ENCODE measurements around the gene PTBP3. TPM values are rescaled to one million over a fixed set of nuclear protein-coding genes. Genes with fewer than 3 reads are reported as not detected.
A peak's percentile ranks its signal among the peaks of the same experiment; 100 is the strongest.
"Not testable (repeated sequence)": the region's sequence is repeated elsewhere in the genome, so short reads cannot be mapped to it uniquely, and the experiment has no call there.

PTBP3 gene
- polyA plus RNA-seq, 10 donors = 12.4 to 23.3 (median 19.2) TPM

DNA sequence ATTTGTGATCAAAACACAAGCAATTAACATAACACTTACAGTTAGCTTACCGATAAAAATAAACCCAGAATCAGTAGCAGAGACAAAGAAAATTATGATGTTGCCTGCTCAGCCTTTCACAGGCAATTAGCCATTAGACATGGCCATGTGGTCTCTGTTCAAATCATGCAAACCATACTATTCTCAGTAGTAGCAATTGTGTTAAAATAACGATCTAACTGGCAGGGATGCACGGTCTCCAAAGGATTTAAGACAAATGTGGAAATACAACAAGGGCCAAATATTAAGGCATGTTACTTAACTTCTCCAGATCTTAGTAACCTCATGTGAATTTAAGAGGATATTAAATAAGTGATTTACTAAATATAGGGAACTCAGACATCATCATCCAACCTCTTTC, 59.5 kb downstream of the PTBP3 start:
- DNase-seq = peak in 2 of 3 donors; percentile 17 to 52

- DNase-seq = no peak
These were observed 61.8 kb downstream of the PTBP3 start for GRCh38 chr9:112271466-112272098.

DNA sequence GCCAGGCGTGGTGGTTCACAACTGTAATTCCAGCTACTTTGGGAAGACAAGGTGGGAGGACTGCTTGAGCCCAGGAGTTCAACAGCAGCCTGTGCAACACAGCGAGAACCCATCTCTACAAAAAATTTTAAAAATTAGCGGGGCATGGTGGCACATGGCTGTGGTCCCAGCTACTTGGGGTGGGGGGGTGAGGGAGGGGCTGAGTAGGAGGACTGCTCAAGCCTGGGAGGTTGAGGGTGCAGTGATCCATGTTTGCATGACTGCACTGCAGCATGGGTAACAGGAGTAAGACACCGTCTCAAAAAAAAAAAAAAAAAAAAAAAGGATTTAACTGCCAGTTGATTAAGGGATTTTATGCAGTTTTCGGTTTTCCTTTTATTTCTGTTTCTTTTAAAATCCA, 65.0 kb downstream of the PTBP3 start:
- DNase-seq = no peak

DNA sequence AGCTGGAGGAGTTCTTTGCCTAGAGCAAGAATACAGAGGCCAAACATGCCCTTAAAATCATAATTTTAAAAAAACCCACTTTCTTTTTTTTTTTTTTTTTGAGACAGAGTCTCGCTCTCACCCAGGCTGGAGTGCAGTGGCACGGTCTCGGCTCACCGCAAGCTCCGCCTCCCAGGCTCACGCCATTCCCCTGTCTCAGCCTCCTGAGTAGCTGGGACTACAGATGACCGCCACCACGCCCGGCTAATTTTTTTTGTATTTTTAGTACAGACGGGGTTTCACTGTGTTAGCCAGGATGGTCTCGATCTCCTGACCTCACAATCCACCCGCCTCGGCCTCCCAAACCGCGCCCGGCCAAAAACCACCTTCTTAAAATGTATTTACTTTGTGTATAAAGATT, 66.3 kb downstream of the PTBP3 start:
- DNase-seq = not testable (repeated sequence)

DNA sequence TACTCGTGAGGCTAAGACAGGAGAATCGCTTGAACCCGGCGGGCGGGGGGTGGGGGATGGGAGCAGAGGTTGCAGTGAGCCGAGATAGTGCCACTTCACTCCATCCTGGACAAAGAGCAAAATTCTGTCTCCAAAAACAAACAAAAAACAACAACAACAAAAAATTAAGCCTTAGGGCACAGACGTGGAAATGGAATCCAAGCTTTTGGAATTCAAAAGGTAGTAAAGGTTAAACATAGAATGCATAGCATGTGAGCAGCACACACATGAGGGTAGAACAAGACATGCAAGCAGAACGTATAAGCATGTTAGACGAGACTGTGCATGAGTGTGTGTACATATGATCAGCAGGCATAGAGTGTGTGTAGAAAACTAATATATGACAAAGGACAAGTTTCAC, 68.0 kb downstream of the PTBP3 start:
- no peak for DNase-seq

DNA sequence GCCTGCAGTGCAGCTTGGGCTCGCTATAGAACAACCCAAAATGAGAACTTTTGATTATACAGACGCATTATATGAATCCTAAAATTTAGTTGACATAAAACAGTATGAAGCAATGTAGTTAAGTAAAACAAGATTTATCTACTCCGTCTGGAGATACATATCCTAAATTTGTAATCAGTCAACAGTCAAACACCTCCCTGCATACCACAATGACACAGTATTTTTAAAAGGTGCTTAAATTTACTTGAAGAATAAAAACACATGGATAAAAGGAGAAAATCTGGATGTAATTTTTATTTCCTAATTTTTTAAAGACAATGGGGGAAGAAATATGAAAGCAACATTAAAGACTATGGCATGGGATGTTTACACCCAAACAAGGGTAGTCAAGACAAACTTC, 70.8 kb downstream of the PTBP3 start:
- no peak for DNase-seq

DNA sequence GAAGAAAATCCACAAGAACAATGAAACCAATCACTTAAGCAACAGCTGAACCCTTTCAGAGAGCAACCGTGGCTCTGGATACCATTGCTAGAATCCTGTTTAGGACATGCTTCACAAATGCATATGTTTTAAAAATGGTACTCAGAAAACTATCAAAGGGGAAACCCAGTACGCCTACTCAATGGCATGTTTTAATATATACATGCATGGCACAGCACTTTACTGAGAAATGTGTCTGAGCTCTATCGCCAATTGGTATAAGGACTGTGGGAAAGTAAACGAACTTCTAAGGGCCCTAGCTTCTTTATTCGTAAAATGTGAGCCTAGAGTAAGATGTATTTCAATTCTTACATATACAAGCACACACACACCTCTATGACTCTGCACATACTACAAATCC, 72.3 kb downstream of the PTBP3 start:
- DNase-seq = no peak

GRCh38 chr9:112258106-112258505, 75.3 kb downstream of the PTBP3 start:
- no peak for DNase-seq

- no peak for DNase-seq
These were observed 81.2 kb downstream of the PTBP3 start for GRCh38 chr9:112252194-112252593.

GRCh38 chr9:112249277-112249676, 84.1 kb downstream of the PTBP3 start:
- no peak for DNase-seq

GRCh38 chr9:112248722-112249121, 84.7 kb downstream of the PTBP3 start:
- no peak for DNase-seq

DNA sequence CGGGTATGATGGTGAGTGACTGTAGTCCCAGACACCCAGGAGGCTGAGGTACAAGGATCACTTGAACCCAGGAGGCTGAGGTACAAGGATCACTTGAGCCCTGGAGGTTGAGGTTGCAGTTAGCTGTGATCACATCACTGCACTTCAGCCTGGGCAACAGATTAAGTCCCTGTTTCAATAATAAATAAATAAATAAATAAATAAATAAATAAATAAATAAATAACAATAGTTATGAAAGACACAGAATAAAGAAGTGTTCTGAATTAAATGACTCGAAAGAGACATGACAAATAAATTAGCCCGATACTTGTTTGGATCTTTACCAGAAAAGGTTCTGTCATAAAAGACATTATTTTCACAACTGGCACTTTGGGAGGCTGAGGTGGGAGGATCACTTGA, 86.3 kb downstream of the PTBP3 start:
- DNase-seq = no peak

GRCh38 chr9:112245126-112245525, 88.3 kb downstream of the PTBP3 start:
- DNase-seq = no peak

DNA sequence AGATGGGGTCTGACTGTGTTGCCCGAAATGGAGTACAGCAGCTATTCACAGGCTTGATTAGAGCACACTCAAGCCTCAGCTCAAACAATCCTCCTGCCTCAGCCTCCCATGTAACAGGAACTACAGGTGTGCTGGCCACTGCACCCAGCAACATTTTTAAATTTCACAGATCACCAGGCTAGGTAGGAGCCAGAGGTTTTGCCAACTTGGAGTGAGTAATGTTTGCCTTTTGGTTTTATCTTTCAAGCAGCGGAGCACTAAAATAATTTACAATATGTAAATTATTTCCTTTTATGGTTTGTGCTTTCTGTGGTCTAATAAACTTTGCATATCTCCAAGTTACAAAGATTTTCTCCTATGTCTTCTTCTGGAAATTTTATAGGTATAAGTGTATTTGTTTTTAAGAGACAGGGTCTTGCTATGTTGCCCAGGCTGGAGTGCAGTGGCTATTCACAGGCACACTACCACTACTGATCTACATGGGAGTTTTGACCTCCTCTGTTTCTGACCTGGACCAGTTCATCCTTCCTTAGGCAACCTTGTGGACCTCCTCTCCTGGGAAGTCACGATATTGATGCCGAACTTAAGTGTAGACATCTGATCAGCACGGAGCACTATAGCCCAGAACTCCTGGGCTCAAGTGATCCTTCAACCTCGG, 91.1 kb downstream of the PTBP3 start:
- DNase-seq = no peak

DNA sequence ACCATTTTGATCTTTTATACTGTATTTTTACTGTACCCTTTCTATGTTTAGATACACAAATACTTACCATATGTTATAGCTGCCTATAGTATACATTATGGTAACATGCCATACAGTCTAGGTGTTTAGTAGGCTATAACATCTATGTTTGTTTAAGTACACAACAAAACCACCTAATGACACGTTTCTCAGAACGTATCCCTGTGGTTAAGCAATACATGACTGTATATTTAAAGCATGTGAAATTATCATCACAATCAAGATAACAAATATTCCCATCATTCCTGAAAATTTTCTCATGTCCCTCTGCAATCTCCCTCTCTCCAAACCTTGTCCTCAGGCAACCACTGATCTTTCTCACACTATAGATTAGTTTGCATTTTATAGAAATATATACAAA, 91.9 kb downstream of the PTBP3 start:
- DNase-seq = no peak

GRCh38 chr9:112239708-112240107, 93.7 kb downstream of the PTBP3 start:
- DNase-seq = no peak

- DNase-seq = no peak
These were observed 94.1 kb downstream of the PTBP3 start for GRCh38 chr9:112239284-112239683.

DNA sequence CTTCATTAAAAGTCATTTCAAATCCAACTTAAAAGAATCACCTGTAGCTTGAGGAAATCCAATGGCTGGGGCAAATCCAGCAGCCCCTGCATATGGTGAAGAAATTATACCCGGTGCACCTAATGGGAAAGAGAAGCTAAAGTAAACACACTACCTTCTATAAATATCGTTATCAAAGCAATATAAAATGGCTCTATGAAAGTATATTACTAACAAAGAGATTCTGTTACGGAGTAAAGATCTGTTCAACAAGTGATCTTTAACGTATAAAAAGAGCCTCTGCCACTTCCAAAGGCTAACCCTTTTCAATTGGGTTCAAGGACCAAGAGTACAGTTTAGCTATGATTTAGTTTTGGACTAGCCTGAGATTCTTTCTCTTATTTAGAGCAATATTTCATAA, 98.6 kb downstream of the PTBP3 start:
- DNase-seq = no peak

- peak in 1 of 3 donors; percentile 19 for DNase-seq
These were observed 99.7 kb downstream of the PTBP3 start for GRCh38 chr9:112233769-112234168.

- DNase-seq = no peak
These were observed 101.2 kb downstream of the PTBP3 start for GRCh38 chr9:112232233-112232632.

- DNase-seq = no peak
These were observed 107.3 kb downstream of the PTBP3 start for GRCh38 chr9:112226091-112226490.

DNA sequence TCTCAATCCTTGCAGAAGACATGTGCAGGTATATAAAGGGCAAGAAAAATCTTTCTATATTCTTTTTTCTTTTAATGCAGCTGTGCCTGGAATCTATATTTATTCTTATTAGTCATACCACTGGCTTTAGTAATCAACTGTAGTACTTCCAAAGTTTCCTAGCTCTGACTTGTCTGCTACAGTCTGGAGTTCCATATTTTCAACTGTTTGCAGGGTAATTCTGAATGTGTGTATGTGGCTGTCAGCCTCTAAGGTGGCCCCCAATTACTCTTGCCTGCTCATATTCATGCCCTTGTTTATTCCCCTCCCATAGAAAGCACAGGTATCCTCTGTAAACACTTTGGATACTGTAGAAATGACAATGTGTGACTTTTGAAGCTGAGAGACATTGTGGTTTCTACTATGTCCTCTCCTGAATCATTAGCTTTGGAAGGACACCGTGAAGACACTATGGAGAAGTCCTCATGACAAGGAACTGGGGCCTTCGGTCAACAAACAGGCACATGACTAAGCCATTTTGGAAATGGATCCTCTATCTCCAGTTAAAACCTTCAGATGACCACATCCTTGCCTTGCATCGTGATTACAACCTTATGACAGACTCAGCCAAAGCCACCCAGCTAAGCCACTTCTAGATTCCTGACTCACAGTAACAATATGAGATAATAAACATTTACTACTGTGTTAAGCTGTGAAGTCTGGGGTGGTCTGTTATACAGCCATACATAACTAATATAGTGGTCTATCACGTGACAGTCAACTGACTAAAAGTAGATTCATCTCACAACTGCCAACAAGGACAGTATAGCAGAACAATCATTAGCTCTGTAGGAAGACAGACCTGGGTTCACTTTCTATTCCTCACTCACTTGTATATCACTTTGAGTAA, 108.8 kb downstream of the PTBP3 start:
- DNase-seq = peak in 1 of 3 donors; percentile 23

- no peak for DNase-seq
These were observed 114.5 kb downstream of the PTBP3 start for GRCh38 chr9:112218908-112219307.

All from muscle of back (tissue), 11 donors.